Stomach (tissue), 9 donors: Measurements from ENCODE around the gene NOCT. TPM values are rescaled to one million over a fixed set of nuclear protein-coding genes. Genes with fewer than 3 reads are reported as not detected.
"Not testable (repeated sequence)": the region's sequence is repeated elsewhere in the genome, so short reads cannot be mapped to it uniquely, and the experiment has no call there.

Experiments
- DNase-seq, 2 donors: peaks; one replicate each; pipeline versions ENCODE4 v3.0.0 to v3.0.0-alpha.2; 2013 to 2019
- H3K27ac ChIP-seq, 5 donors: fragments of 200-600 bp in 4 of 5; sonication (generic) in 4 of 5; one replicate each; pipeline ENCODE4 v1.5.1; 2013 to 2019; ENCODE audit warnings: mild to moderate bottlenecking in 1 of 5, moderate library complexity in 1 of 5
- H3K27me3 ChIP-seq, 3 donors: fragments of 200-600 bp; sonication (generic); one replicate each; pipeline ENCODE4 v1.5.1; 2017 to 2019; ENCODE audit warnings: mixed run types in 1 of 3
- H3K36me3 ChIP-seq, 4 donors: fragments of 200-600 bp; sonication (generic); 1 replicate in 3 of 4; 2 replicates in 1 of 4; pipeline ENCODE4 v1.5.1; 2016 to 2019
- H3K4me1 ChIP-seq, 4 donors: fragments of 200-600 bp; sonication (generic); one replicate each; pipeline ENCODE4 v1.5.1; 2016 to 2019
- H3K4me3 ChIP-seq, 4 donors: fragments of 200-600 bp; sonication (generic) in 3 of 4; one replicate each; pipeline ENCODE4 v1.5.1; 2016 to 2019; ENCODE audit warnings: mild to moderate bottlenecking in 1 of 4
- H3K9me3 ChIP-seq, 4 donors: fragments of 200-600 bp; sonication (generic); one replicate each; pipeline ENCODE4 v1.5.1; 2016 to 2019
- CTCF ChIP-seq, 7 experiments: fragments of 450-650 bp in 4 of 7; fragments of 200-600 bp in 3 of 7; sonication (generic) in 3 of 7; IDR thresholded peaks; one replicate each; pipeline ENCODE4 v1.5.1; 2016 to 2019; ENCODE audit warnings: antibody characterized with exemption in 7 of 7, control low read depth in 2 of 7, mild to moderate bottlenecking in 1 of 7
- EP300 ChIP-seq: sonication (generic); formaldehyde crosslinking; IDR thresholded peaks from one replicate; pipeline ENCODE4 v1.6.1; 2017; ENCODE audit warnings: antibody characterized with exemption
- POLR2A ChIP-seq, 4 donors: fragments of 450-650 bp; IDR thresholded peaks; one replicate each; pipeline ENCODE4 v1.6.1; 2016; ENCODE audit warnings: antibody characterized with exemption in 4 of 4, control low read depth in 2 of 4, mild to moderate bottlenecking in 1 of 4, moderate library complexity in 1 of 4
- POLR2AphosphoS5 ChIP-seq, 3 donors: sonication (generic); formaldehyde crosslinking; IDR thresholded peaks; one replicate each; pipeline ENCODE4 v1.6.1; 2016; ENCODE audit warnings: antibody characterized with exemption in 3 of 3
- WGBS, 5 donors: extraction: QIAGEN DNeasy Blood & Tissue Kit in 3 of 5; methylation state at CpG; one replicate each; pipeline versions ENCODE4 v1.1.5 to v1.1.7; 2013 to 2018; 5-methylcytosine and 5-hydroxymethylcytosine counted together
- intact Hi-C: fragments of 100-400 bp; cut with DNase I; formaldehyde crosslinking; loops from one replicate; pipeline ENCODE4 v1.15.1; 2023; ENCODE audit warnings: low total_unique reads
- polyA plus RNA-seq, 3 donors: library from polyadenylated mRNA; stranded (reverse); fragments of 200-250 nt; gene quantifications; one replicate each; pipeline ENCODE4 v1.2.3, GENCODE V29; 2013
- total RNA-seq, 5 donors: library from RNA; depleted of rRNA; stranded (reverse); fragments of >200 nt; gene quantifications; one replicate each; pipeline versions ENCODE4 v1.1.0 to v1.2.3, GENCODE V29; 2014 to 2016
- donor health status: healthy with polysubstance abuse.
- donor health status: Bipolar disorder and iron deficiency.
- donor health status: healthy.

Gene NOCT
- total and polyA plus RNA-seq, 8 donors: 0.38 to 4.4 (median 0.91) TPM; not detected in 2

GRCh38 chr4:139005774-139006173 lies 9.8 kb upstream of the NOCT start:
- no peaks in the 10 kb centered on the region for H3K4me1 ChIP-seq
- no peaks in the 10 kb centered on the region for H3K36me3 ChIP-seq
- H3K4me3 ChIP-seq: no peak overlapping the region
- H3K27ac ChIP-seq: no peak overlapping the region
- intact Hi-C loops: no loop called here
- H3K9me3 ChIP-seq: peaks cover 0 to 5% (median 0%) of the 10 kb centered on the region in 4 donors
- no peak for DNase-seq
- TF ChIP-seq POLR2AphosphoS5 (IDR thresholded peaks at IDR 0.05): no peak
- TF ChIP-seq POLR2A (IDR thresholded peaks at IDR 0.05): no peak
- TF ChIP-seq CTCF (IDR thresholded peaks at IDR 0.05): no peak
- TF ChIP-seq EP300: no peak
- WGBS, 5 donors: 86 to 95% (median 89%) methylated on average over 5 of the region's 5 CpGs
- H3K27me3 ChIP-seq: no peaks in the 10 kb centered on the region

- TF ChIP-seq CTCF (IDR thresholded peaks at IDR 0.05): no peak
- no peak for TF ChIP-seq EP300
- Histone ChIP-seq H3K9me3 (peaks cover 0 to 5% (median 0%) of the 10 kb centered on the region in 4 donors), H3K27ac (no peak overlapping the region), H3K36me3 (no peaks in the 10 kb centered on the region), H3K4me3 (no peak overlapping the region), H3K4me1 (no peaks in the 10 kb centered on the region), H3K27me3 (no peaks in the 10 kb centered on the region)
- intact Hi-C loops: no loop called here
- no peak for DNase-seq
- WGBS, 5 donors: 88 to 96% (median 94%) methylated on average over 2 of the region's 2 CpGs
These were observed 7.9 kb upstream of the NOCT start for GRCh38 chr4:139007640-139008039.

- DNase-seq, H3K4me3 ChIP-seq, H3K9me3 ChIP-seq, intact Hi-C loops, H3K27me3 ChIP-seq, H3K4me1 ChIP-seq, H3K36me3 ChIP-seq, H3K27ac ChIP-seq: not testable (repeated sequence)
- 91 to 99% (median 98%) methylated on average over 7 of the region's 7 CpGs for WGBS, 5 donors
These were observed 7.3 kb upstream of the NOCT start for GRCh38 chr4:139008278-139008677.

GRCh38 chr4:139009702-139010101 lies 5.9 kb upstream of the NOCT start:
- Histone ChIP-seq H3K4me1 (peaks cover 2 to 12% (median 8%) of the 10 kb centered on the region in 4 donors), H3K36me3 (no peaks in the 10 kb centered on the region), H3K27ac (no peak overlapping the region), H3K9me3 (peaks cover 0 to 5% (median 0%) of the 10 kb centered on the region in 4 donors), H3K4me3 (no peak overlapping the region), H3K27me3 (no peaks in the 10 kb centered on the region)
- TF ChIP-seq EP300 (no peak), POLR2AphosphoS5 (IDR thresholded peaks at IDR 0.05) (no peak), CTCF (IDR thresholded peaks at IDR 0.05) (no peak), POLR2A (IDR thresholded peaks at IDR 0.05) (no peak)
- DNase-seq: no peak
- intact Hi-C loops: no loop called here
- 21 to 44% (median 33%) methylated on average over 1 of the region's 1 CpG for WGBS, 5 donors

GRCh38 chr4:139011225-139011950 lies 4.2 kb upstream of the NOCT start:
- H3K4me3 ChIP-seq: no peak overlapping the region
- intact Hi-C loops: no loop called here
- H3K9me3 ChIP-seq: peaks cover 0 to 5% (median 0%) of the 10 kb centered on the region in 4 donors
- DNase-seq: no peak
- TF ChIP-seq CTCF (IDR thresholded peaks at IDR 0.05) (no peak), POLR2AphosphoS5 (IDR thresholded peaks at IDR 0.05) (no peak), POLR2A (IDR thresholded peaks at IDR 0.05) (no peak), EP300 (no peak)
- WGBS, 5 donors: 76 to 78% (median 77%) methylated on average over 16 of the region's 16 CpGs
- H3K27ac ChIP-seq: no peak overlapping the region
- H3K4me1 ChIP-seq: peaks cover 8 to 18% (median 15%) of the 10 kb centered on the region in 4 donors
- H3K36me3 ChIP-seq: no peaks in the 10 kb centered on the region
- no peaks in the 10 kb centered on the region for H3K27me3 ChIP-seq
